Transverse colon (tissue), 4 donors: ENCODE data around the gene CACNA1C.

Experiments
- POLR2AphosphoS5 ChIP-seq, 3 donors: sonication (generic); formaldehyde crosslinking; IDR thresholded peaks; one replicate each; pipeline ENCODE4 v1.6.1; 2016; ENCODE audit warnings: antibody characterized with exemption in 3 of 3
- TF ChIP-seq, protein P1 (sequence below), 5 experiments: fragments of 200-600 bp in 3 of 5; fragments of 450-650 bp in 2 of 5; sonication (generic) in 3 of 5; IDR thresholded peaks; 1 replicate in 2 of 5; 2 replicates in 3 of 5; pipeline ENCODE4 v1.5.1; 2016 to 2017; ENCODE audit warnings: antibody characterized with exemption in 5 of 5, inconsistent platforms in 3 of 5, mild to moderate bottlenecking in 2 of 5, moderate library complexity in 1 of 5

DNA sequence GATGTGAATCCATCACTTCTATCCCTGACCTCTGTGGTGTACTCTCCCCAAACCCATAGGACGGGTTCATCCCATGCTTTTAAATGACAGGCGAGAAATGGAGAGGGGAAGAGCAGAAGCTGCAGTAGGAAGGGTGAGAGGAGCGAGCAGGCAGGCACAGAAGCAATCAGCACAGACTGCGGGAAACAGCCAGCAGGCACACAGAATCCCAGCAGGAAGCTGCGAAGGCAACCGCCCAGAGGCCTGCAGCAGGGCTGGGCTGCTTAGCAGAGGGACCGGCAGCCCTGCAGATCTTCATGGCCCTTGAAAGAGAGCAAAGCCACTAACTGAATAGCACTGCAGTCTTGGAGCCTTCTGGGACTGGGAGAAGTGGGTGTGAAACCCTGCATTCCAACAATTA lies 455.0 kb downstream of the CACNA1C start:
- no peak for TF ChIP-seq POLR2AphosphoS5 (IDR thresholded peaks at IDR 0.05)
- TF ChIP-seq, protein P1, sequence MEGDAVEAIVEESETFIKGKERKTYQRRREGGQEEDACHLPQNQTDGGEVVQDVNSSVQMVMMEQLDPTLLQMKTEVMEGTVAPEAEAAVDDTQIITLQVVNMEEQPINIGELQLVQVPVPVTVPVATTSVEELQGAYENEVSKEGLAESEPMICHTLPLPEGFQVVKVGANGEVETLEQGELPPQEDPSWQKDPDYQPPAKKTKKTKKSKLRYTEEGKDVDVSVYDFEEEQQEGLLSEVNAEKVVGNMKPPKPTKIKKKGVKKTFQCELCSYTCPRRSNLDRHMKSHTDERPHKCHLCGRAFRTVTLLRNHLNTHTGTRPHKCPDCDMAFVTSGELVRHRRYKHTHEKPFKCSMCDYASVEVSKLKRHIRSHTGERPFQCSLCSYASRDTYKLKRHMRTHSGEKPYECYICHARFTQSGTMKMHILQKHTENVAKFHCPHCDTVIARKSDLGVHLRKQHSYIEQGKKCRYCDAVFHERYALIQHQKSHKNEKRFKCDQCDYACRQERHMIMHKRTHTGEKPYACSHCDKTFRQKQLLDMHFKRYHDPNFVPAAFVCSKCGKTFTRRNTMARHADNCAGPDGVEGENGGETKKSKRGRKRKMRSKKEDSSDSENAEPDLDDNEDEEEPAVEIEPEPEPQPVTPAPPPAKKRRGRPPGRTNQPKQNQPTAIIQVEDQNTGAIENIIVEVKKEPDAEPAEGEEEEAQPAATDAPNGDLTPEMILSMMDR (IDR thresholded peaks at IDR 0.05) = no peak
